HG02973 (cell line): ENCODE measurements around the gene IQSEC1.

Experiments
- ATAC-seq: cut with Tn5 transposase; IDR thresholded peaks from one replicate; pipeline ENCODE4 v1.9.1; 2021; ENCODE audit warnings: moderate library complexity; ENCODE audit not compliant: unreplicated experiment

Gene IQSEC1

DNA sequence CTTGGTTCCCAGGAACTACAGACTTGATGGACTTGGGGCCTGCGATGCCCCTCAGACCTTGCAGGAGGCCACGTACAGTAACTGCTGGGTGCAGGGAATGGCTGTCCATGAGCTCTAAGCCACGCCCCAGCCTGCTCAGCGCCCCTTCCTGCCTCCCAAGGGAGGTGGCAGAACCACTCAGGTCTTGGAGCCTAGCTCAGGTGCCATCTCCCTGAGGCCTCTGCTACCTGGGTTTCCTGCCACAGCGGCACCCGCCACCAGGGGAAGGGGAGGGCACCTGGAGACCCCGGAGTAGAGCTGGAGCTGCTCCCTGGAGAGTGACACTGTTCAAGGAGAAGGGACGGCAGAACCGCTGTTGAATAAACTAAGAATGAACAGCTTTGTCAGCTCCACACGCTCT lies 154.0 kb downstream of the IQSEC1 start:
- ATAC-seq, result no peak

DNA sequence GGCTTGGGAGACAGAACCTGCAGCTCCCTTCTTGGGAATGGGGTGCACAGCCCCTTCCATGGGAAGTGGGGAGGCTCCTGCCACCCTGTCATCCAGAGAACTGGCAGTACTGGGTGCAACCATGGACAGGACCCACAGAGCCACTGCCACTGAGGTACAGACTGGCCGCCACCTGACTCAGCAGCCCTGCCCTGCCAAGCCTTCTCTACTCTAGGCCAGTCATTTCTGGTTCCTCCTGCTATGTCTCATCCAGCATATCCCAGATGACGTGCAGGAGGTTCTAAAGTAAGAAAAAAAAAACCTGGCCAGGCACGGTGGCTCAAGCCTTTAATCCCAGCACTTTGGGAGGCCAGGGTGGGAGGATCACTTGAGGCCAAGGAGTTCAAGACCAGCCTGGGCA lies 155.0 kb downstream of the IQSEC1 start:
- ATAC-seq, result no peak

DNA sequence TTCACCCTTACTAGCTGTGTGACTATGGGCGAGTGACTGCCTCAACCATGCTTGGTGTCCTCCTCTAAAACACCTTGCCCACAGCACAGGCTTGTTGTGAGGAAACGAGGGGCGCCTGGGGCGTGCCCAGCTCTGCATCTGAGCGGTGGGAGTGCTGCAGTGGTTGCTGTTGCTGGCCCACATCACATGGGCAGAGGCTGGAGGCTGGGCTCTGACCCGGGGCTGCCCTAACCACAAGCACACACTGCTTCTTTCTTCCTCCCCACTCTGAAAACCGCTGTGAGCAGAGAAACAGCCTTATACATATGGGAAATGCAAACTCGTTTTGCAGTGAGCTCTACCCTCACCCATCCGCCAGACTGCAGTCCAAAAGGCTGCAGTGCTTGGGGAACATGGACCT lies 157.1 kb downstream of the IQSEC1 start:
- no peak for ATAC-seq

DNA sequence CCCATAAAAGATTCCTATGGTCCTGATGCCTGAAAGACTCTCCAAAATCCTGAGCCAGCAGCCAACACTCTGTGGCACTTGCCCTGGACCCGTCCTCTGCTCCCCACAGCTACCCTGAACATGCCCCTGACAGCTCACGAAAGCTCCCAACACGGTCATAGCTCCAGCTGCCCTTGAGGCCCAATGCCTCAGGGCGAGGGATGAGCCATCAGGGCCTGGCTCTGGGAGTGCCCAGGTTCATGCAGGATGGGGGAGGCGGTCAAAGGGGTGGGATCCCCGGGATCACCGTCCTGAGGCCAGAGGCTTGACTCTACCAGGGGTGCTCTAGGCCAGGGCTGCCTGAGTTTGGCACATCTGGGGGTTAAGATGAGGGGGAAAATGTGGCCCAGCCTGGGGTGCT lies 159.1 kb downstream of the IQSEC1 start:
- no peak for ATAC-seq

DNA sequence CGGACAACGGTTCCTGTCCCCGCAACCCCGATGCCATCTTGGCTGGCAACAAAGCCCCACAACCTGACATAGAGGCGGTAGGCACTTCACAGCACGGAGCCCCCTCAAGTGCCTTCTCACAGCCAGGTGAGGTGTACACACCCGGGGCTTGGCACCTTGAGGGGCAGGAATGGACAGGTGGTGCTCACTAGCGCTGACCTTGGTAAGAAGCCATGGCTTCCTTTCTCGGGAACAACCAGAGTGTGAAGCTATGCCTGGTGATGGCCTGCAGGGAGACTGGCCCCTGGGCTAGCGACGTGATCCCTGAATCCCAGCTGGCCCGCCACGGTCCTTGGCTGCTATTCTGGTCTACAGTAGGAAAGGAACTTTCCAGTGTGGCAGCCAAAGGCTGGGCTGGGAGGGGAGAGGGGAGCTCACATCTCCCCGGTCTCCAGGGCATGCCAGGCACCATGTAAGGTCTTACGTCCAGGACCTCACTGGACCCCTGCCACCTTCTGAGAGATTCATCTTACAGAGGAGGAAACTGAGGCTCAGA lies 161.3 kb downstream of the IQSEC1 start:
- no peak for ATAC-seq

DNA sequence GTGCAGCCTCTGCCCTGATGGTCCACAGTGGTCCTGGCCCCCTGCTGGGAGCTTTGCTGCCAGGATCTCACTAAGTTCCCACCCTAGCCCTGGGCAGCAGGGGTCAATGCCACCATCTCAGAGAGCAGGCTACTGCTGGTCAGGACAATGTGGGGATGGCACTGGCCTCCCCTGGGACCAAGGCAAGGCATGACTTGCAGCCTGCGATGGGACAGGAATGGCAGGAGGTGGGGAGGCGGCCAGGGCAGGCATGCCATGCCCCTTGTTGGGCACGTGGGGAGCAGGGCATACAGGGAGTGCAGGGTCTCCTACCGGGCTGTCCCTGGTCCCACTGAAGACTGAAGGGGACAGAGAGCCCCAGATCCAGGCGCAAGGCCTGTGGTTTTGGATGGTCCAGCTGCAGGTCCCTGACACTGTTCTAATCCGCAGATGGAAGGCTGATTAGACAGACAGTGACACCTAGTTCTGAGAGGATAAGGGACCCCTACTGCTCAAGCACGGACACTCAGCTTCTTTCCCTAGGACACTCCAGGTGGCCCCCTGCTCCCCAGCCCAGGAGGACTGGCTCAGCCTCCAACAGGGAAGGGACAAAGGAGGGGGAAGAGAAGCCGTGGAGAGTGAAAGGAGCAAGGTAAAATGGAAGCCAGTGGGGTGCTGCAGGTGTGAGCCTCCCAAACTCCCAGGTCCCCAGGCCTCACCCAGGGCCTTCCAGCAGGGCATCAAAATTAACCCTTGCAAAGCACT lies 162.7 kb downstream of the IQSEC1 start:
- ATAC-seq, result no peak

DNA sequence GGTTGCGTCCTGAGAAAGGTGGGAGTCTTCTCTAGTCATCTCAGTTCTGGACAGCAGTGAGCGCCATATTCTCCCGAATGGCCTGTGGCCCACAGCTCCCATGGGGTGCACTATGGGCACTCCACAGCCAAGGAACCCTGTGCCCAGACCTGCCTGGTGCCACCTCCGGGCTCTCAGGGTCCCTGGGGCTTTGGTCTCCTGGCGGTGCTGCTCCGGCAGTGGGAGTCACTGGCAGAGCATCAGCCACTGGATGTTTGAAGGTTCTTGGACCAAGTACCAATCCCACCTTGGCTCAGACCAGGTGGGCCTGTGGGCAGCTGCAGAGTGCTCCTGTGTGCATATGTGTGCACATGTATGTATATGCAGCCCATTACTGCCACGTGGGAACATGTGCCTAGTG lies 163.5 kb downstream of the IQSEC1 start:
- no peak for ATAC-seq

DNA sequence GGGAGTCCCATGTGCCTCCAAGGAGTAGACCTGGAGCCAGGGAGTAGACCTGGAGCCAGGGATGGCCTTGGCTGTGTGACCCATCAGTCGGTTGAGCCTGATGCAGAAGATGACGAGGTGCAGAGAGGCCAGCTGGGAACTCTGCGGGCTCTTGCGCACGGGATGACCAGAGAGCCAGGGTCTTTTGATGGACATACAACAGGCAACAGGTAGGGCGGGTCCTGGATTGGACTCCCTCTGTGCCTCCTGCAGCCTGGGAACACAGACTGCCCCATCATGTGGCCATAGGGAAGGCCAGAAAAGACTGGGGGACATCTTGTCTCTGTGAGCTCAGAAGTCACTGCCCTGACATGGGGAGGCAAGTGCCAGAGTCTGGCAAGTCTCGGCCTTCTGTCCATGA lies 164.4 kb downstream of the IQSEC1 start:
- no peak for ATAC-seq

DNA sequence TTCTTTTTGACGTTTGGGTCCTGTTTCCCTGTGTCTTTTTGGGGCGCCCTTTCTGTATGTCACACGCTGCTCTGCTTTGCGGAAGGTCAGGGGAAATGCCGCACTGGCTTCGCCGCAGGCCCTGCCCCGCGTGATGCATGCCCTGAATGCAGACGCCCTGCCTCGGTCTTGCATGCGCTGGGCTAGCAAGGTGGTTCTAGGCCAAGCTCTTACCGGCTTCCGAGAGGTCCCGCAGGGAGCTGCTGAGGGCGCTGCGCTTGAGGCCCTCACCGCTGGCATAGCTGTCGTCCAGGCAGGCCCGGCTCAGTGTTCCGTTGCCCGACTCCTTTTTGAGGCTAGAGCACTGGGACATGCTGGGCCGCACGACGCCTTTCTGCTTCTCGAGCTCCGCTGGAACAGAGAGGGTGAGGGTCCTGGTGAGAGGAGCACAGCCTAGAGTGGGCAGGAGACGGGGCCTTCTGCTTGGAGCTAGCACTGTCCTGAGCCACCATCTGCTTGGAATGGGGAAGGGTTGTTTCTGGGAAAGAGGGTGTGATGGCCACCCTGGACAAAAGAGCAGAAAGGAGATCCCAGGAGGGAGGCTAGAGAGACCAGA lies 165.0 kb downstream of the IQSEC1 start:
- no peak for ATAC-seq

DNA sequence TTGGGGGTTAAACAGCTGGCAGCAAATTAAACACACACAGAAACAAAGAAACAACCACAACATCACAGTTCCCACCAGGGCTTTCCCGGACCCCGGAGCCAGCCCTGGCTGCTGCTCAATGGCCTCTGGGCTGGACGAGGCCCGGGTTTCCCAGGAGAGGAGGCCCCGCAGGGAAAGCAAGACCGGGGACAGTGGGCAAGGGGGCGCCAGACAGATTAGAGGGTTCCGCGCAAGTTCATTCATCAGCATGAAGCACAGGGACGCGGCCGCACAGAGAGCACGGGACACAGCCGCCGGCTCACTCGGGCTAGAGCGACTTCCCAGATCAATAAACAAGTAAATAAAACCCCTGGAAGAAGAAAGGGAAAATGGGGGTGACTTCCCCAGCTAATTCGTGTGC lies 165.5 kb downstream of the IQSEC1 start:
- no peak for ATAC-seq

DNA sequence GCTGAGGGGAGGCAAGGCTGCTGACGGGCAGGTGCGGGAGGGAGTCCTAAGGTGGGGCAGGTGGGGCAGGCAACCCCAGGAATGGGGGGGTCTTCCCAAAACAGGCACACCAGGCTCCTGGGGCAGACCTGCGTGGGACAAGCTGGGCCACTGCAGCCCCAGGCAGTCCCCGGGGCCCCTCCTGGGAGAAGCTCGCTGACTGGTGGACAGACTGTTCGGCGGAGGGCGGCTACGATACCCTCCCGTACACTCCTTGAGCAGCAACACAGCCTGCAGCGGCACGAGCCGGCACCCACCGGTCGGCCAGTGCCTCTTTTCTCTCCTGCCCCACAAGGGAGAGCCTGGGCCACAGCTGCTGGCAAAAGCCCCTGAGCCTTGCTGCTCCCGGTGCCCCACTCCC lies 165.9 kb downstream of the IQSEC1 start:
- ATAC-seq, result no peak

DNA sequence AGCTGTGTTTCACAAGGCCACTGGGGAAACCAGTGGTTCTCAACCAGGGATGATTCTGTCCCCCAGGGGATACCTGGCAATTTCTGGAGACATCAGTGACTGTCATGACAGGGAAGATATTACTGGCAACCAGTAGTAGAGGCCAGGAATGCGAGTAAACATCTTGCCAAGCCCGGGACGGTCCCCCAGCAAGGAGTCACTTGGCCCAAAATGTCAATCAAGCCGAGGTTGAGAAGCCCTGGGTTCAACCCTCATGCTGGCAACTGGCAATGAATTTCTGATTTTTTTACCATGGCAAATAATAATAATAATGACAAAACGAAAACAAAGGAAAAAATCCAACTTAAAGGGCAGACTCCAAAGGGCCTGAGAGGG lies 166.3 kb downstream of the IQSEC1 start:
- no peak for ATAC-seq

DNA sequence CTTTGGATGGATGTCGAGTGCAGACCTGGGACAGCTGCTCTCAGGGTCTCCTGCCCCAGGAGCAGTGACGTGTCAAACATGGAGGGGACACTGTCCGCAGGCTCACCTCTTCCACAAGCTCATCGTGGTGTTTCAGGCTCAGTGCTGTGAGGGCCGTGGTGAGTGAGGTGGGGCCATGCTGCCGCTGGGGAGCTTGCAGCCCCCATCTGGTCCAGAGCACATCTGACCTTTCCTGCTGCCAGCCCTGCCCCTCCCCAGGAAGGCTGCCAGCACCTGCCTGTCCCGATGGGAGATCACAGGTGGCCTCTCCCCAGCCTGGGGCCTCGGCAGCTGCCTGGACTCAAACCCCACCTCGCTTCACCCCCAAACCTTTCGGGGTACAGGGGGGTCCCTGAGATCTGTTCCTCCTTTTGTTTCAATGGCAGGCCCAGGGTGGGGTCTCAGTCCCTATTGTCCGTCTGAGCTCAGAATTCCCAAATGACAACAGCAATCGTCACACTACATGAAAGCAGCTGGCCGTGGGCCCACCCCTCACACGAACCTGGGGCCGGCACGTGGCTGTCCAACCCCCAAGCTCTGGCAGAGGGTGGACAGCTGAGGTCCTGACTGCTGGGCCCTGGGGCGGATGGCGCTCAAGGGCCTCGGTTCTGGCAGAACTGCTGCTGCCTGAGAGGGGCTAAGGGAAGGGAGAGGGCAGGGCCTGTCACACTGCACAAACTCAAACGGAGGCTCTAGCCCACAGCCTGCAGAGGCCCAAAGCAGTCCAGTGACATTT lies 166.9 kb downstream of the IQSEC1 start:
- ATAC-seq, result no peak

DNA sequence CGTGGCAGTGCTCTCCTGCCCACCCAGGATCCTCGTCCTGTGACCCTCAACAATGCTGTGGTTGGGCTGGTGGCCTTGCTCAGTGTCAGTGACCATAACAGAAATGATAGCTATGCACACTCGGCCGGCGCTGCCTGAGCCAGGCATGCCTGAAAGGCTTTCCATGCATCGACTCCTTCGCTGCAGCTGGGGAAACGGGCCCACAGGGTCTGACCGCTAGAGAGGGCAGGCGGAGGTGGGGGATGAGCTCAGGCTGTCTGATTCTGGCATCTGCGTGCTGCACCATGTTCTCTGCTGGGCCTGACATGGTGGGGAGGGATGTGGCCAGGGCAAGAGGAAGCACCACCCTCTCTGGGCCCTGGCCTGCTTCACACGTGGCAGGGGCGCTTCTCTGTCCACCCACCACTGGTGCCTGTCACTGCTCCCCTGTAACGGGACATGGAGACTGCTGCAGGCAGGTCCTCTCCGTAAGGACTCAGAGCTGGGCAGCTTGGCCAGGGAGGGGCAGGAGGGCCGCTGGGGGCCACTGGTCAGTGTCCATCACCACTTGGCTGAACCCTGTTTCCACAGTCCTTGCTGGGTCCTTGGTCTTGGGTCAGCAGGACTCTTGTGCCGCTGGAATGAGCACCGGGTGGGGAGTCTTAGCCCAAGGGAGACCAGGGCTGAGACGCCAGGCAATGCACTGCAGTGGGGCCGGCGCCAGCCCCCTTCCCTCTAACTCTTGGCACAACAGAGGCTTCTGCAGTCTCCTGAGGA lies 167.7 kb downstream of the IQSEC1 start:
- ATAC-seq, result no peak

DNA sequence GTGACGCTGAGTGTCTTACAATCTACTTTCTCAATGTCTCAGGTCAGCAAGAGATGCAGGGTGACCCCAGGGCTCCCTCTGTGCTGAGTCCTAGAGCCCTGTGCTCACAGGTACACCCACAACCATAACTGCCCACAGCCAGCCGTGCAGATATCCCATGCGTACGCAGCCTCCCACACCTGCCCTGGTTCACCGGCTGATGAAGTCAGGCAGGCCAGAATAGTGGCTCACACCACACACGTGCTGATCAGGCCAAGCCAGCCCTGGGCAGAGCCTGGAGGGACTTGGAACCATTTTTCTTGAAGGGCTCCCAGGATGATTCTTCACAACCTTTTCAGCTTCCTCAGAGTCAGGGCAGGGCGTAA lies 168.3 kb downstream of the IQSEC1 start:
- ATAC-seq, result no peak

DNA sequence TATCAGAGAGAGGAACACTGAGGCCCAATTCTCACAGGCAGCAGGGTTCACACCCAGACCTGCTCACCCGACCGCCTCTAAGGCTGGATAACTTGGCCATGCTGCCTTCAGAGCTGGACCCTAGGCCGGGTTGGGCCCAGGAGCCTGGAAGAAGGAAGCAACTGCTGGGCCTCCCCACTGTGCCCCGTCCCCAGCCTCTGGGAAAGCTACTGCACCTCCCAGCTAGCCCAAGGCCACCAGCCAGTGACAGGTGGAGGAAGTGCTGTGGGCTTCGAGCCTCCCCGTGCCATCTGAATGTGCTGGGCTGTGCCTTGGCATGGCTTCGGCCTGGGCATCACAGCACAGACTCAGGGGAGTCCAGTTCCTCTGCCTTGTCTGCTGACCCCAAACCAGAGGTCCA lies 169.3 kb downstream of the IQSEC1 start:
- no peak for ATAC-seq

DNA sequence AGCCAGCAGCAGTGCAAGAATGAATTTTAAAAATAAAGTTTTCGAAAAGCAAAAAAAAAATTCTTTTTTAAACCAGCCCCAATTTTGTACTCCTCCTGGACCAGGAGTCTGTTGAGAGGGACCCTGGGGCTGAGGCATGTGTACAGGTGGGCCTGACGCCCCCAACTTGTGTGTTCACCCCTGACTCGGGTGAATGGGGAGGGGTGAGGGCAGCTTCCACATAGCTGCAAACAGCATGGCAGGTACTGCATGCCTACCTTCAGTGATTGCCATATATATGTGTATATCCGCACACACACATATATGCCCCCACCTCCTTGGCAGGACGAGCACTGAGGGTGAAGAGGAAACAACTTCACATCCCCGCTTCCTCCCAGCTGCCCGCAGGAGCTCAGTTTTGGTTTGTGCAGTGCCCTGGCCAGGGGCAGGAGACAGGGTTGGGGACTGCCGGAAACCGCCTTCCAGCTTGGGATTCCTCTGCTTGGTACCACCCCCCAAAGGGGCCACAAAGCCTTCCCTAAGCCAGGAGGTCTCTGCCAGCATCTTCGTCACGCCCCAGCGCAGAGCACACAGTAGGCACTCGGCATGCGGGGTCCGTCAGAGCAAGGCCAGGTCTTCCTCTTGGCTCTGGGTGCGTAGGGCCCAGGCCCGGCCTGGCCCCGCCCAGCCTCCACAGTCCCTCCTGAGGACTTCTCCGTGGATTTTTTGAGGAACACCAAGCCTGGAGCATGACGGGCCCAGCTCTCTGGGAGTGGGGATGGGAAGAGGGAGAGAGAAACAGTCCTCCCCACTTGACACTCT lies 170.0 kb downstream of the IQSEC1 start:
- ATAC-seq, result no peak

DNA sequence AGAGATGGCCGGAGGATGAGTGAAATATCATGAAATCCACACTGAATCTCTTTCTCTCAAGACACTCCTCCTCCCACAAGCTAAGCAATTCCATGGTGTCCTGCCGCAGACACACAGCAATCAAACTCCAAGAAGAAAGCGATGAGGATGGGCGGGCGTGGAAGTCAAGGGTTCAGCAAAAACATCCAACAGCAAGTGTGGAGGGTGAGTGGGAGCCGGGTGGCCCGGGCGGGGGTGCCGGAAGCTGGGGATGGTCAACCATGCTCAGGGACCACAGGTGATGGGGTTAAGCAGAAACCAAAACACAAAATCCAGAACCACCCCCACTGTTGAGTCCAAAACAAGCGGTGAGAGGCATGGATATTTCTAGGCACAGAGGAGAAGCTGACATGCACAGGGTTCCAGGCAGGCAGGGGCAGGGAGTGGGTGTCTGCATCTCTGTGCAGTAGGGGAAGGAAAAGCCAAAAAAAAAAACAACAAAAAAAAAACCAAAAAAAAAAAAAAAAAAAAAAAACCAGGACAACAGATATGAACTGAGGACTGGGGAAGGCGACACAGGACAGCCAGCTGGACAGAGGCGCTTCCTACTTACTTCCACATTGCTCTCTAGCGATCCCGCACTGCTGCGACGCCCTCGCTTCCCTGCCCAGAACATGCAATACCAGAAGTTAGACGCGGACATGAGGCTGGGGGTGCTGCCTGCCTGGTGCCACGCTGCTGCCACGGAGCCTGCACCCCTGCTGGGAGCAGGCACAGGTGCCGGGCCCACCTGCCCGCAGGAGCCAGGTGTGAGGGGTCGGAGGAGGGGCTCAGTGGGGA lies 170.8 kb downstream of the IQSEC1 start:
- no peak for ATAC-seq

DNA sequence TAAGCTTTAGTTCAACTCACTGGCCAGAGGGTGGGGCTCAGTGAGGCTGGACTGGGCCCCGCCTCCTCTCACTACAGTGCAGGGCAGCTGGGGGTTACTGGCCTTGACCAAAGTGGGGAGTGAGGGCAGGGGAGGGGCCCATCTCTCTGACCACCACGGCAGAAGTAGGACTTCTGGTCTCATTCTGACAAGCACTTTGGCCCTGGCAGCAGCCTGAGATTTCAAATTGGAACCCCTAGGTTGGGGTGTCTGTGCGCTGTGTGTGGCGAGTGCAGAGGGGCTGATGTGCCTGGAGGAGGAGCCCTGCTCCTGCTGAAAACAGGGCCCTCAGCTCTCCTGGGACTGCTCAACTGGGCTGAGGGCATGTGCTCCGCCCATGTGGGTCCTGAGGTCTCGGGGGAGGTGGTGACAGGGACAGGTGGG lies 171.6 kb downstream of the IQSEC1 start:
- ATAC-seq, result no peak
